ENCODE results near the gene MSL3B.

Gene MSL3B

DNA sequence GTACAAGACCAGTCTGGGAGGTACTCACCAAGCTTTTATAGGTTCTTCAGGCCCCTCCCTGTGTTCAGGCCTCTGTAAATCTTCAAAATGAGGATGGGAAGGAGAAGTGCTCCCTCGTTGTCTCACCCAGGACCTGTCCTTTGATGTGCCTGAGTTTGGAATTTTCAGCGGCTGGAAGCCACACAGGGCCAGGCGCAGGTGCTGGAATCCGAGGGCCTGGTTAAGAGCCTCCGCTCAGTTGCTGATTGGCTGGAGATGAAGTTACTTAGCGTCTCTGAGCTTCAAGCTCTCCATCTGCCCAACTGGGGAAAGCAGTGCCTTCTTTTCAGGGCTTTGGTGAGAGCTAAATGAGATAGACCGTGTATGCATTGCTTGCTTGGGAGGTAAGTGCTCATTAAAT lies 43.8 kb downstream of the MSL3B start:
- Histone ChIP-seq H3K4me3 (no peak overlapping the region), H3K4me1 (no peaks in the 10 kb centered on the region), H3K27ac (replicated peaks in 1 of 4) (no peak overlapping the region), H3K36me3 (no peaks in the 10 kb centered on the region), H3K9me3 (no peaks in the 10 kb centered on the region), H3K27me3 (peaks cover 0 to 6% (median 0%) of the 10 kb centered on the region in 4 donors)
- TF ChIP-seq, protein P1, sequence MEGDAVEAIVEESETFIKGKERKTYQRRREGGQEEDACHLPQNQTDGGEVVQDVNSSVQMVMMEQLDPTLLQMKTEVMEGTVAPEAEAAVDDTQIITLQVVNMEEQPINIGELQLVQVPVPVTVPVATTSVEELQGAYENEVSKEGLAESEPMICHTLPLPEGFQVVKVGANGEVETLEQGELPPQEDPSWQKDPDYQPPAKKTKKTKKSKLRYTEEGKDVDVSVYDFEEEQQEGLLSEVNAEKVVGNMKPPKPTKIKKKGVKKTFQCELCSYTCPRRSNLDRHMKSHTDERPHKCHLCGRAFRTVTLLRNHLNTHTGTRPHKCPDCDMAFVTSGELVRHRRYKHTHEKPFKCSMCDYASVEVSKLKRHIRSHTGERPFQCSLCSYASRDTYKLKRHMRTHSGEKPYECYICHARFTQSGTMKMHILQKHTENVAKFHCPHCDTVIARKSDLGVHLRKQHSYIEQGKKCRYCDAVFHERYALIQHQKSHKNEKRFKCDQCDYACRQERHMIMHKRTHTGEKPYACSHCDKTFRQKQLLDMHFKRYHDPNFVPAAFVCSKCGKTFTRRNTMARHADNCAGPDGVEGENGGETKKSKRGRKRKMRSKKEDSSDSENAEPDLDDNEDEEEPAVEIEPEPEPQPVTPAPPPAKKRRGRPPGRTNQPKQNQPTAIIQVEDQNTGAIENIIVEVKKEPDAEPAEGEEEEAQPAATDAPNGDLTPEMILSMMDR (IDR thresholded peaks at IDR 0.05) = no peak
- TF ChIP-seq EP300 (IDR thresholded peaks at IDR 0.05) (no peak), POLR2A (IDR thresholded peaks at IDR 0.05; ENCODE audit: low read depth) (no peak), POLR2AphosphoS5 (IDR thresholded peaks at IDR 0.05) (no peak)
- 78% methylated on average over 7 of the region's 7 CpGs for WGBS
- no peak for DNase-seq (ENCODE audit: extremely low spot score)
- intact Hi-C loops (cut with DNase I) = no loop called here

DNA sequence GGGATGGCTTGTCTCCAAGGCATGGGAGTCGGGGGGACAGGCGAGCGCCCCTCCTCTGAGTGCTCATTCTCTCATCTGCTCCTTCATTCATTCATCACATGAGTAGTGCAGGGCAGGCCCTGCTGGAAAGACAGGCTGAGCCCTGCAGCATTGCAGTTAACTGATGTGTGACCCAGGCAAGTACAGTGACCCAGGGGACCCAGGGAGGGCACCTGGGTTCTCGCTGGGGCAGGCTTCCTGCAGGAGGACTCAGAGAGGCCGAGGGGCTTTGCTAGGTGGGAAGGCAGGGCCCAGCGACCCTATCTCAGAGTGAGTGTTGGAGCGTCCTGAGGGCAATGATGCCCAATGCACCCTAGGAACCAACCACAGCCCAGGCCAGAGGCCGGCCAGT lies 44.5 kb downstream of the MSL3B start:
- Histone ChIP-seq H3K4me3 (no peak overlapping the region), H3K27me3 (peaks cover 0 to 9% (median 0%) of the 10 kb centered on the region in 4 donors), H3K9me3 (no peaks in the 10 kb centered on the region), H3K27ac (replicated peaks in 1 of 4) (no peak overlapping the region), H3K4me1 (no peaks in the 10 kb centered on the region), H3K36me3 (no peaks in the 10 kb centered on the region)
- TF ChIP-seq EP300 (IDR thresholded peaks at IDR 0.05) (no peak), POLR2A (IDR thresholded peaks at IDR 0.05; ENCODE audit: low read depth) (no peak), POLR2AphosphoS5 (IDR thresholded peaks at IDR 0.05) (no peak)
- TF ChIP-seq, protein P1 (IDR thresholded peaks at IDR 0.05) = no peak
- intact Hi-C loops (cut with DNase I) = no loop called here
- WGBS = 89% methylated on average over 8 of the region's 8 CpGs
- no peak for DNase-seq (ENCODE audit: extremely low spot score)

DNA sequence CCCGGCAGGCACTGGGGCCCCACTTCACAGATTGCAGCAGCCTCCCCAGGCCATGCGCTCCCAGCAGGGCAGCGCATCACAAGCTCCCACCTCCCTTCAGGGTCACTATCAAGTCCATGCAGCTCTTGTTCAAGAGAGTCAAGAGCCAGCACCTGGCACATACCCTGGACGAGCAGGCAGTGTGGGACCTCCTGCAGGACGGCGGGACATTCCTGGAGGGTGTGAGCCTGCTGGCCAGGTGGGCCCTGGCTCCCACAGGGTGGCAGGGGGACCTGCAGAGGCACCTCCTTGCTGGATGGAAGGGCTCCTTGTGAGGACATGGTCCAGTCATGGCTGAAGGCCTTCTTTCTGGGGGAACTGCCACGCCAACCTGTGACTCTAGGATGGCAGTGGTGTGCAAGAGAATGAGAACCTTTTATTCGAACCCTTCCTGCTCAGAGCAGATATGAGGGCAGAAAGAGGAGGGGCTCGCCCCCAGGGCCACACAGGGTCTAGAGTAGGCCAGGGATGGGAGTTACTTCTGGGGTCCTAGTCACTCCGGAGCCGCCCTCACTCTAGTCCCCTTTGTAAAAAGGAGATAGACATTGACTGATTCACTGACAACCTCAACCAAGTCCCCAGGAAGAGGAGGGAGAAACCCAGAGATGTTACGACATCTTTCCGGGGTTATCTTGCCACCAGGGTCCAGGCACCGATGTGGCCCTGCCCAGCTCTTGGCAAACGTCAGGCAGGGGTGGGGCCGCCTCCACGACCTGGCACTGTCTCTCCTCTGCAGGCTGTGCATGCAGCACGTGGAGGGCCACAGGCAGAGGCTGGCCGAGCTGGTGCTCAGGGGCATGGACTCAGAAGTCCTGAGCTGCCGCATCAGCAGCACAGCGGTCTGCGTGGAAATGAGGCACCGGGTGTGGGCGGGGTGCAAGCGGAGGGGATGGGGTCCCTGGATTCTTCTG lies 45.1 kb downstream of the MSL3B start:
- H3K27me3 ChIP-seq = peaks cover 0 to 5% (median 0%) of the 10 kb centered on the region in 4 donors
- H3K9me3 ChIP-seq = no peaks in the 10 kb centered on the region
- no peak overlapping the region for H3K27ac ChIP-seq (replicated peaks in 1 of 4)
- TF ChIP-seq POLR2AphosphoS5 (IDR thresholded peaks at IDR 0.05) (no peak), POLR2A (IDR thresholded peaks at IDR 0.05; ENCODE audit: low read depth) (no peak), EP300 (IDR thresholded peaks at IDR 0.05) (no peak)
- TF ChIP-seq, protein P1 (IDR thresholded peaks at IDR 0.05) = no peak
- intact Hi-C loops (cut with DNase I) = no loop called here
- DNase-seq (ENCODE audit: extremely low spot score) = no peak
- H3K4me3 ChIP-seq = no peak overlapping the region
- WGBS = 89% methylated on average over 14 of the region's 25 CpGs
- no peaks in the 10 kb centered on the region for H3K36me3 ChIP-seq
- no peaks in the 10 kb centered on the region for H3K4me1 ChIP-seq

DNA sequence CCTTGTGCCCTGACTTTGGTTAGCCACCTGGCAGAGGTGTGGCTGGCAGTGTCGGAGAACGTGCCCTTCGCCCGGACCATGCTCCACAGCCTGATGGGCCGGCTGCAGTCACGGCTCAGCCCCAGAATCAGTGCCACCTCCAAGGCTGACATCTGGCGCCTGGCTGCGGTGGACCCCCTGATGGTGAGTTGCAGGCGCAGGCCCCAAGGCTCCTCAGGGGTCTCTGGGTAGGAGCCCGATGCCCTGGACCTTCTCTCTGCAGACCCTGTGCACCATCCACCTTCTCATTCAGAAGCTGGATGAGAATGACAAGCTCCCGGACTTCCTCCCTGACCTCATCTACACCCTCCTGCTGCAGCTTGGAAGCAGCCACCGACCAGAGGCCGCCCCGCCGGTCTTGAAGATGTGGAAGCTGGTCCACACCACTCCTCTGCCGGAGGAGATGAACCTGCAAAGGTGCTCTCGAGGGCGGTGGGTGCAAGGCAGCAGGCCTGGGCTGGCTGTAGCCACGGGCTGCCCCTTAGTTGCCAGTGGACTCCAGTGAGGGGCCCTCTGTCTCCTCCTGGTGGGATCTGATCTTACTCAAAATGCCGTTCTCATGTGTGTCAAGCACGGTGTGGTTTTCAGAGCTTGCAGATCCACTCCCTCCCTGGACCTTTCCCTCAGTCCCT lies 46.0 kb downstream of the MSL3B start:
- intact Hi-C loops (cut with DNase I) = no loop called here

More for the DNA sequence above, 46.0 kb downstream of the MSL3B start:
- H3K9me3 ChIP-seq = no peaks in the 10 kb centered on the region
- TF ChIP-seq POLR2AphosphoS5 (IDR thresholded peaks at IDR 0.05) (no peak), POLR2A (IDR thresholded peaks at IDR 0.05; ENCODE audit: low read depth) (no peak), EP300 (IDR thresholded peaks at IDR 0.05) (no peak)
- TF ChIP-seq, protein P1 (IDR thresholded peaks at IDR 0.05) = no peak
- no peak overlapping the region for H3K4me3 ChIP-seq
- WGBS = 85% methylated on average over 14 of the region's 21 CpGs
- H3K4me1 ChIP-seq = no peaks in the 10 kb centered on the region
- no peak overlapping the region for H3K27ac ChIP-seq (replicated peaks in 1 of 4)
- DNase-seq (ENCODE audit: extremely low spot score) = no peak
- H3K27me3 ChIP-seq = peaks cover 0 to 5% (median 0%) of the 10 kb centered on the region in 4 donors
- no peaks in the 10 kb centered on the region for H3K36me3 ChIP-seq

All from esophagus muscularis mucosa (tissue), 4 donors.